GM21515 (cell line): ENCODE measurements around the gene DHCR24.
"Not testable (repeated sequence)": the region's sequence is repeated elsewhere in the genome, so short reads cannot be mapped to it uniquely, and the experiment has no call there.

Experiments used
- ATAC-seq: cut with Tn5 transposase; IDR thresholded peaks from one replicate; pipeline ENCODE4 v1.9.1; 2021; ENCODE audit not compliant: unreplicated experiment

The DHCR24 gene

GRCh38 chr1:54888080-54888733 lies 1.2 kb upstream of the DHCR24 start:
- ATAC-seq = no peak

- no peak for ATAC-seq
These were observed 673 bp upstream of the DHCR24 start for GRCh38 chr1:54887665-54888071.

DNA sequence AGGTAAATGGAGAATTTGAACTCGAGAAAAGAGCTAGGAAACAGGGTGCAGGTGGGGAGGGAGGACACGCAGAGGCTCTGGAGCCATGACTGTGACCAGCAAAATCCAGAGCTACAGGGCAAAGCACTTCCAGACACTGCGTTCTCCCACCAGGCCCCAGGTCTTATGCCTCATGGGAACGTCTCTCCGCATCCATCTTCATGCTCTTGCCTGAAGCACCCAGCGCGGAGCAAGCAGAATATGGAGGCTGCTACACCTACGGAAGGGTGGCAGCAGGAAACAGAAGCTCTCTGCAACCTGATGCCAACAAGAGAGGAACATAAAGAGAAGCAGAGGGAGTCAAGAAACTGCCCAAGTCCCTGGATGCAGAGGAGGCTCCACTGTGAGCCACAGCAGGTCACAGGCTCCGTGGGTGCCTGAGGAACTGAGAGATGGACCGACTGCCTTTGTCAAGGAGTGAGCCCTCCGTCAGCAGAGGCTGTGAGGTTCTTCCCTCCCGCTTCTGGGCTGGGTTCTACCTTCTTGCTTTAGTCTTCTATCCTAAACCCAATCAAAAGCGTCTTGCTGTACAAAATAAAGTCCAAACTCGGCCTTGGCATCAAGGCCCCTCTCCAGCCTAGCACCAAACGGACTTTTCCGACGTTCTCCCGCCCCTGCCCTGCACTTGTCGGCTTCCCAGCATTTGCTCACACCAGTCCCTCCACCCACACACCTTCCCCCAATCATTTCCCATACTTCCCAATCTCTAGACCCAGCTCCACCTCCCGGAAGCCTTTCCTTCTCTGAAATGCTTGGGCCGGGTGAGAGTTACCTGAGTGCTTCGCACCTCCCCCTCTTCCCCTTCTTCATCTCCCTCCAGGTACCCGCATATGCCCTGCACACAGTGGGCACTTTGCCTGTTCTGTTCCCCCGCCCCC lies 930 bp downstream of the DHCR24 start:
- no peak for ATAC-seq

DNA sequence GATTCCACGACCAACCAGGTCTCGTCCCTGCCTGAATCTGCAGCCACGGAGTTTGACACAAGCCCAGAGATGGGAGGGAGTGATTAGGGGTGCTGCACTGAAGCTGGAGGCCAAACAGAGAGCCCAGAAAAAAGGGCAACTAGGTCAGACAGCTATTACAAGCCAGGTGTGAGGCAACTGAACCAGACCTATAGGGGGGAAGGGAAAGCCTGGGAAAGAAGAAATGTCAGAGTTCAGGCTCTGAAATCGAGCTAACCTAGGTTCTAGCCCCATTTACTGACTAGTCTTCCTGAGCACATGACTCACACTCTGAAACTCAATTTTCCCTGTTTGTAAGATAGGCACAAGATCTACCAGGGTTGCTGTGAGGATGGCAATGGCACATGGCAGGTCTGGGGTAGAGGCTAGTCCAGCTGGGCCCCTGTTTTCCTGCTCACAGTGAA lies 1.7 kb downstream of the DHCR24 start:
- ATAC-seq = no peak

DNA sequence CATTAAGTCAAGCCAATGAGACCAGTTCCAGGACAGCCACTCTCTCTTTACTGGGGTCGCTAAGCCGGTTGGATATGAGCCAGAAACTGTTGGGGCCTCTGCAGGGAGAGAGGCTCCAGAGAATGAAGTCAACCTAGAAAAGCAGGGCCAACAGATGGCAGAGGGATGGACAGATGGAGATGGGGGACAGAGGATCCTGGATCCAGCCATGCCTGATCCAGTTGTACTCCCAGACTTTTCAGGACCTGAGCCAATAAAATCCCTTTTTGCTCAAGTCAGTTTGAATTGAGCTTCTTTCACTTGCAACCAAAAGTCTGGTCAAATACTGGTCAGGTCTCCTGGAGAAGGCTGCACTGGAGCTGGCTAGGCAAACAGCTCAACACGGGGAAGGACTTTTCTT lies 2.2 kb downstream of the DHCR24 start:
- ATAC-seq = no peak

DNA sequence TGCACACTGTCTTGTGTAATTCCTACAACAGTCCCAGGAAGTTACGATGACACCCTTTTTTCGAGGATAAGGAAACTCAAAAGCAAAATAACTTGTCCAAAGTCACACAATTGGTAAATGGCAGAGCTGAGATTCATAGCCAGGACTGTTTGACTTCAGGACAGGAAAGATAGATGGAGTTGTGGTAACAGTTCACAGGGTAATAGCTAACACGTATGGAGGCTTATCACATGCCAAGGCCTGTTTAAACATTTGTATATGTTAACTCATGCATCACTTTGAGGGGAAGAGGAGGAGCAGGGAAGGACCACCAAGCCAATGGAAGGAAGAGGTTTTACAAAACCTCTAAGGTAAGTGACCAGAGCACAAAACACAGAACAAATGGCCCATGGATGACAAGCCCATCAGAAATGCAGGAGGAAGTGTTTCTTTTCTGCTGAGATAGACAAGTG lies 2.8 kb downstream of the DHCR24 start:
- no peak for ATAC-seq

GRCh38 chr1:54883349-54884102 lies 3.5 kb downstream of the DHCR24 start:
- no peak for ATAC-seq

DNA sequence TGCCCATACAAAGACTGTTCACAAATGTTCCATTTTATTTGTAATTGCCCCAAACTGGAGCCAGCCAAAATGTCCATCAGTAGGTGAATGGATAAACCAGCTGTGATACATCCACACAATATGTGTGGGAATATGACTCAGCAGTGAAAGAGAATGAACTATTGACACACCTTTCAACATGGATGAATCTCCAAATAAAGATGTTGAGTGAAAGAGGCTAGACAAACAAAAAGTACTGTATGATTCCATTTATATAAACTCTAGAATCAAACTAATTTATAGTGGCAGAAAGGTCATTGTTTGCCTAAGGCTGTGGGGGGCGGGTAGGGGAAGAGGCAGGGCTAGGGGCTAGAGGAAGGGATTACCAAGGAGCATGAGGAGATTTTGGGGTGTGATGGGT lies 4.5 kb downstream of the DHCR24 start:
- no peak for ATAC-seq

GRCh38 chr1:54881604-54882003 lies 5.4 kb downstream of the DHCR24 start:
- not testable (repeated sequence) for ATAC-seq

DNA sequence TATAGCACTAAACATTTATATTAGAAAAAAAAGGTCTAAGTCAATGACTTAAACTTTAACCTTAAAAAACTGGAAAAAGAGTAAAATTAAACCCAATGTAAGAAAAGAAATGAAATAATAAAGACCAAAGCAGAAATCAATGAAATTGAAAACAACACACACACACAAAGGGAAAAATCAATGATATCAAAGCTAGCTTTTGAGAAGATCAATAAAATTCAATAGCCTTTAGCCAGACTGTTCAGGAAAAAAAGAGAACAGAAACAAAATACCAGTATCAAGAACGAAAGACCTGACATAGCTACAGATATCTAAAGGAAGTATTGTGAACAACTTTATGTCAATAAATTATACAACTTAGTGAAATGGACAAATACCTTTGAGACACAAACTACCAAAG lies 7.1 kb downstream of the DHCR24 start:
- ATAC-seq = no peak

- ATAC-seq = no peak
These were observed 10.2 kb downstream of the DHCR24 start for GRCh38 chr1:54876814-54877213.

- no peak for ATAC-seq
These were observed 12.0 kb downstream of the DHCR24 start for GRCh38 chr1:54875000-54875399.

DNA sequence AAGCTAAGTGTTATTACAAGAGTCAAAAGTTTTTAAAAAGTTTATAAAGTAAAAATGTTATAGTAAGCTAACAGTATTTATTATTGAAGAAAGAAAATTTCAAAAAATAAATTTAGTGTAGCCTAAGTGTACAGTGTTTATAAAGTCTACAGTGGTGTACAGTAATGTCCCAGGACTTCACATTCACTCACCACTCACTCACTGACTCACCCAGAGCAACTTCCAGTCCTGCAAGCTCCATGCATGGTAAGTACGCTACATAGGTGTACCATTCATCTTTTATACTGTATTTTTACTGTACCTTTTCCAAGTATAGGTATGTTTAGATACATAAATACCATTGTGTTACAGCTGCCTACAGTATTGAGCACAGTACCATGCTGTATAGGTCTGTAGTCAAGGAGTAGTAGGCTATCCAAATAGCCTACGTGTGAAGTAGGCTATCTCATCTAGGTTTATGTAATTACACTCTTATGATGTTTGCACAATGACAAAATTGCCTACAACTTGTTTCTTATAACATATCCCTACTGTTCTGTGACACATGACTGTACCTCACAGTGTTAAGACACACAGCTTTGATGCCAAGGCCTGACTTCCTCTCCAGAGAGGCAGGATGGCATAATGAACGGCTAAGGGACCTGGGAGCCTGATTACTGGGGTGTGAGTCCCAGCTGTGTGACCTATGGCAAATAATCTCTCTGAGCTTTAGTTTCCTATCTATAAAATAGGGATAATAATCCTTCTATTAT lies 12.7 kb downstream of the DHCR24 start:
- ATAC-seq = no peak

DNA sequence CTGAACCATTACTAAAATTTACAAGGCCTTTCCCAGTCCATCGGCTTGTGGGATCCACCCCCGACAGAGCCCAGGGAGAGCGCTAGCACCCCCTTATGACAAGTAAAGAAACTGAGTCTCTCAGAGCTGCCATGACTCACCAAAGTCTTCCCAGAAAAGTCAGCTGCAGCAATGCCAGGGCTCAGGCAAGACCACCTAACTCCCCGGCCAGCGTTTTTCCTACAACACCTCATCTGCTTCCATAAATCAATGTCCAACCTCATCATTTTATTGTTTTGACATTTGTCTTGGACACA lies 15.0 kb downstream of the DHCR24 start:
- ATAC-seq = no peak

DNA sequence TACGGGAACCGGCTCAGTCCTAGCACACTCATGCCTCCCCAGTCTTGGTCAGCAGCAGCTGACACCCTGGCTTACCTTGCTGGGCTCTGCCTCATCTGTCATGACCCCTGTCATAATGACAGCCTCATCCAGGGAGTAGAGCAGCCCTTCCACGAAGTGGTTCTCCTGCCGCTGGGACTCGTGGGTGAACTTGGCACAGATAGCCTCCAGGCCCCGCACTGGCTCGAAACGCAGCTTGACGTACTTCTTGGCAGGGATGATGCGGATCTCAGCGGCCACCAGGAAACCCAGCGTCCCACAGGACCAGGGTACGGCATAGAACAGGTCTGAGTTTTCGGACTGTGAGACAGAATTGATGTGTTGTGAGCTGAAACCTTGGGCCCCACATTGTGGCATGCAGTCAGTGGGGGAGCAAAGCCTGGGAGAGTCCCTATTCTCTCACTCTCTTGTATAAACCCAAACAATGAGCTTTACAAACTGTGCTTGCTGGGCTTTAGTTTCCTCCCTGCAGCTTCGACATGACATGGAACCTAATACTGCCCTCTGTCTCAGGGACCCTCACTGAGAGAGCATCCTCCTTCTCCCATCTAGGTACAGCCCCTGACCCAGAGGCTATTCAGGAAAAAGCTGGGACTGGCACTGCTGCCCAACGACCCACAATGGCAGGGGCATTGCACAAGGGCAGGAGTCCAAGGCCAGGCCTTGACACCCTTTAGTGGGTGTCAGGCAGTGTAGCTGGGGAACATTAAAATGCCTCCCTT lies 15.5 kb downstream of the DHCR24 start:
- no peak for ATAC-seq

DNA sequence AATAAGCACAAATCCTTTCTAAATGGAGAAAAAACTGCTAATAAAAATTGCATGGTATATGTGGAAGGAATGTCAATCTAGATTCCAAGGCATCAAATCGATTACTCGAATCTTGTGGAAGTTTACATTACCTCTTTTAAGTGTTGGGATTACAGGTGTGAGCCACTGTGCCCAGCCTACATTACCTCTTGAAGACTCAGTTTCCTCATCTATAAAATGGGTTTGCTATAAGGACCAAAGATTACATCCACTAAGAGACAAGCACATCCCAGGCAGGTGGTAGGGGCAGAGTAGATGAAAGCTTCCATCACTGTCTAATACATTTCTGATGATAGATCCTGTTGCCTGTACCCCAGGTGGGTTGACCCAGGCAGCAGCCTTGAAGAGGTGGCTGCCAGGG lies 16.1 kb downstream of the DHCR24 start:
- ATAC-seq = no peak

DNA sequence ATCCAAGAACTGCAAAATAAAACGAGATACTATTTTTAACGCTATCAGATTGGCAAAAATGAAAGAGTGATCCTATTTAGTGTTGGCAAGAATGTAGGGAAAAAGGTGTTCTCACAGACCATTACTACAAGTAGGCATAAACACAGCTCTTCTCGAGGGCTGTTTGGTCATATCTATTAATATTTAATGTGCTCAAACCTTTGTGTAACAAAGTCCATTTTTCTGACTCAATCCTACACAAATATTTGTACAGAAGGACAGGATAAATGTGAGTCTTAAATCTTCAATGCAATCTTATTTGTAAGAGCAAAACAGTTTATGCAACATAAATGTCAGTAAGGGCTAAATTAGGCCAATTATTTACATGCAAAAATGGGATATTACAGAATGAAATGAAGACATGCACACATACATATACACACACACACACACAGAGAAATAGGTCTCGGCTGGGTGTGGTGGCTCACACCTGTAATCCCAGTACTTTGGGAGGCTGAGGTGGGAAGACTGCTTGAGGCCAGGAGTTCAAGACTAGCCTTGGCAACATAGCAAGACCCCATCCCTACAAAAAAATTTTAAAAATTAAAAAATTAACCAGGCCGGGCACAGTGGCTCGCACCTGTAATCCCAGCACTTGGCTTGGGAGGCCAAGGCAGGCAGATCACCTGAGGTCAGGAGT lies 17.7 kb downstream of the DHCR24 start:
- no peak for ATAC-seq

GRCh38 chr1:54867717-54868057 lies 19.3 kb downstream of the DHCR24 start:
- no peak for ATAC-seq

- no peak for ATAC-seq
These were observed 19.9 kb downstream of the DHCR24 start for GRCh38 chr1:54866801-54867716.
